H1 (cell line): Measurements from ENCODE around the gene CCDC88C. TPM values are rescaled to one million over a fixed set of nuclear protein-coding genes. Genes with fewer than 3 reads are reported as not detected.

Experiments used
- CTCF ChIA-PET: fragments of 300-600 bp; sonication (Branson Sonifier 250); formaldehyde crosslinking; loops from one replicate; lab custom pipeline; 2021; ENCODE audit not compliant: partially characterized antibody; lab: Charles Lee
- POLR2A ChIA-PET: fragments of 300-600 bp; sonication (Branson Sonifier 250); formaldehyde crosslinking; loops from one replicate; lab custom pipeline; 2021; ENCODE audit warnings: inconsistent platforms; ENCODE audit not compliant: partially characterized antibody; lab: Charles Lee
- DNase-seq, 2 experiments: peaks; one replicate each; pipeline versions ENCODE4 v3.0.0 to v3.0.0-alpha.2; 2010 to 2022; ENCODE audit warnings: low spot score in 2 of 2, low read depth in 1 of 2, mixed read lengths in 1 of 2
- FAIRE-seq: peaks from 2 replicates; lab custom pipeline; 2011; peaks lifted over from hg19 to GRCh38; lab: Jason Lieb, UNC
- H2AFZ ChIP-seq: 2 replicates; pipeline ENCODE4 v1.8.1; 2012; ENCODE audit warnings: low read length, inconsistent platforms
- H2AK5ac ChIP-seq: 2 replicates; pipeline ENCODE4 v1.6.1; 2013; ENCODE audit warnings: low read depth, low read length
- H2BK120ac ChIP-seq: replicated peaks from 2 replicates; pipeline ENCODE3; 2013; ENCODE audit warnings: low read depth, low read length, inconsistent platforms
- H2BK12ac ChIP-seq: 2 replicates; pipeline ENCODE4 v1.6.1; 2013; ENCODE audit warnings: low read depth, low read length
- H2BK15ac ChIP-seq: 2 replicates; pipeline ENCODE4 v1.6.1; 2013; ENCODE audit warnings: low read length
- H2BK20ac ChIP-seq: 2 replicates; pipeline ENCODE4 v1.6.1; 2013; ENCODE audit warnings: low read length
- H2BK5ac ChIP-seq: 2 replicates; pipeline ENCODE4 v1.6.1; 2013; ENCODE audit warnings: low read depth, low read length
- H3K14ac ChIP-seq: 2 replicates; pipeline ENCODE4 v1.6.1; 2013; ENCODE audit warnings: inconsistent platforms; ENCODE audit not compliant: insufficient read length
- H3K18ac ChIP-seq: 2 replicates; pipeline ENCODE4 v1.6.1; 2013; ENCODE audit warnings: low read length; ENCODE audit errors: extremely low read depth
- H3K23ac ChIP-seq: 2 replicates; pipeline ENCODE4 v1.6.1; 2013; ENCODE audit warnings: inconsistent platforms; ENCODE audit not compliant: insufficient read length
- H3K23me2 ChIP-seq: 2 replicates; pipeline ENCODE4 v1.6.1; 2013; ENCODE audit warnings: low read depth, low read length
- H3K27ac ChIP-seq: 2 replicates; pipeline ENCODE4 v1.6.1; 2011; ENCODE audit warnings: low read depth, low read length, inconsistent platforms
- H3K27me3 ChIP-seq, 4 experiments: replicated peaks in 1 of 4; 1 replicate in 1 of 4; 2 replicates in 3 of 4; pipeline versions ENCODE4 v1.6.1 to v1.8.1; 2011 to 2013; ENCODE audit warnings: low read length in 3 of 4, mild to moderate bottlenecking in 3 of 4, inconsistent platforms in 2 of 4, mixed read lengths in 2 of 4, moderate library complexity in 1 of 4; ENCODE audit not compliant: control insufficient read depth in 3 of 4, insufficient read depth in 3 of 4; ENCODE audit errors: extremely low read depth in 1 of 4
- H3K36me3 ChIP-seq, 4 experiments: 2 replicates each; pipeline versions ENCODE4 v1.6.1 to v1.8.1; 2011 to 2013; ENCODE audit warnings: mild to moderate bottlenecking in 4 of 4, low read length in 3 of 4, moderate library complexity in 2 of 4, control low read depth in 1 of 4, inconsistent platforms in 1 of 4; ENCODE audit not compliant: insufficient read depth in 4 of 4, control insufficient read depth in 2 of 4
- H3K4ac ChIP-seq: replicated peaks from 2 replicates; pipeline ENCODE3; 2013; ENCODE audit warnings: low read length, low read depth, mixed read lengths, inconsistent platforms; ENCODE audit not compliant: insufficient read length
- H3K4me1 ChIP-seq, 4 experiments: replicated peaks in 1 of 4; 1 replicate in 1 of 4; 2 replicates in 3 of 4; pipeline versions ENCODE4 v1.6.1 to v1.8.1; 2011 to 2013; ENCODE audit warnings: low read length in 3 of 4, inconsistent platforms in 2 of 4, mixed read lengths in 1 of 4; ENCODE audit not compliant: insufficient read depth in 4 of 4, control insufficient read depth in 3 of 4
- H3K4me2 ChIP-seq, 2 experiments: 2 replicates each; pipeline versions ENCODE4 v1.6.1 to v1.8.1; 2011 to 2013; ENCODE audit warnings: low read depth in 2 of 2, low read length in 2 of 2, control low read depth in 1 of 2, inconsistent platforms in 1 of 2, mild to moderate bottlenecking in 1 of 2; ENCODE audit not compliant: insufficient read depth in 1 of 2
- H3K4me3 ChIP-seq, 4 experiments: fragments of 200-600, 300-600 bp in 1 of 4; sonication (generic), shearing (Covaris generic), sonication (Bioruptor Twin) in 1 of 4; 2 replicates each; pipeline versions ENCODE4 v1.5.1 to v1.8.1; 2011 to 2016; ENCODE audit warnings: low read length in 4 of 4, low read depth in 3 of 4, control low read depth in 2 of 4, inconsistent platforms in 2 of 4, mild to moderate bottlenecking in 2 of 4, mixed read lengths in 1 of 4, moderate library complexity in 1 of 4; ENCODE audit not compliant: insufficient read depth in 2 of 4; ENCODE audit errors: extremely low read depth in 1 of 4
- H3K56ac ChIP-seq: replicated peaks from 2 replicates; pipeline ENCODE3; 2013; ENCODE audit warnings: low read depth, mild to moderate bottlenecking, mixed read lengths, low read length, inconsistent platforms; ENCODE audit not compliant: insufficient read length
- H3K79me1 ChIP-seq: 2 replicates; pipeline ENCODE4 v1.6.1; 2013; ENCODE audit warnings: low read depth, low read length, control low read depth
- H3K79me2 ChIP-seq, 2 experiments: 2 replicates each; pipeline versions ENCODE4 v1.6.1 to v1.8.1; 2012 to 2013; ENCODE audit warnings: low read length in 2 of 2, mild to moderate bottlenecking in 2 of 2, inconsistent platforms in 1 of 2; ENCODE audit not compliant: insufficient read depth in 2 of 2, control insufficient read depth in 1 of 2
- H3K9ac ChIP-seq, 4 experiments: replicated peaks in 1 of 4; 1 replicate in 1 of 4; 2 replicates in 3 of 4; pipeline versions ENCODE4 v1.6.1 to v1.8.1; 2011 to 2013; ENCODE audit warnings: low read depth in 3 of 4, low read length in 3 of 4, control low read depth in 2 of 4, mild to moderate bottlenecking in 2 of 4, moderate library complexity in 2 of 4, inconsistent platforms in 1 of 4; ENCODE audit errors: extremely low read depth in 1 of 4
- H3K9me3 ChIP-seq, 2 experiments: 2 replicates each; pipeline versions ENCODE4 v1.6.1 to v1.8.1; 2012 to 2013; ENCODE audit warnings: mild to moderate bottlenecking in 2 of 2, moderate library complexity in 2 of 2, control low read depth in 1 of 2, inconsistent platforms in 1 of 2, low read depth in 1 of 2, low read length in 1 of 2, mixed read lengths in 1 of 2; ENCODE audit not compliant: insufficient read depth in 2 of 2
- H4K20me1 ChIP-seq, 2 experiments: replicated peaks in 1 of 2; 2 replicates each; pipeline versions ENCODE3 to v1.8.1; 2011 to 2013; ENCODE audit warnings: inconsistent platforms in 2 of 2, low read length in 2 of 2, mild to moderate bottlenecking in 1 of 2; ENCODE audit not compliant: insufficient read depth in 2 of 2, control insufficient read depth in 1 of 2
- H4K5ac ChIP-seq: 2 replicates; pipeline ENCODE4 v1.6.1; 2013; ENCODE audit warnings: low read length, low read depth, mixed read lengths, inconsistent platforms; ENCODE audit not compliant: insufficient read length
- H4K8ac ChIP-seq: 2 replicates; pipeline ENCODE4 v1.8.0; 2013; ENCODE audit warnings: mild to moderate bottlenecking, moderate library complexity, low read length, inconsistent platforms; ENCODE audit not compliant: insufficient read depth; ENCODE audit errors: extremely low read depth
- H4K91ac ChIP-seq: replicated peaks from 2 replicates; pipeline ENCODE3; 2013; ENCODE audit warnings: low read length, mixed read lengths, inconsistent platforms; ENCODE audit not compliant: insufficient read length
- CBX8 ChIP-seq: fragments of 300-800, 300-1000 bp; sonication (generic); IDR thresholded peaks from 2 replicates; pipeline ENCODE4 v1.7.1; 2016; ENCODE audit warnings: low read depth, low read length, borderline replicate concordance
- CEBPB ChIP-seq: IDR thresholded peaks from 2 replicates; pipeline ENCODE4 v1.6.1; 2012; ENCODE audit warnings: low read depth, low read length
- CHD1 ChIP-seq: IDR thresholded peaks from 2 replicates; pipeline ENCODE4 v1.6.1; 2012; ENCODE audit warnings: low read depth, low read length, improper control_type of control experiment
- EGR1 ChIP-seq: IDR thresholded peaks from 2 replicates; pipeline ENCODE4 v1.6.1; 2011; ENCODE audit warnings: low read depth, low read length, borderline replicate concordance
- HDAC6 ChIP-seq: IDR thresholded peaks from one replicate; pipeline ENCODE4 v1.7.1; 2012; ENCODE audit warnings: low read depth, mild to moderate bottlenecking, inconsistent platforms, low read length, moderate library complexity
- RNF2 ChIP-seq: fragments of 200-900, 300-1000 bp; sonication (generic); IDR thresholded peaks from 2 replicates; pipeline ENCODE4 v1.7.1; 2016; ENCODE audit warnings: borderline replicate concordance, low read depth, mild to moderate bottlenecking, antibody characterized with exemption, low read length; ENCODE audit not compliant: poor library complexity, severe bottlenecking; ENCODE audit errors: missing control alignments
- SUZ12 ChIP-seq: fragments of 200-600 bp; sonication (generic); IDR thresholded peaks from 2 replicates; pipeline ENCODE4 v1.6.1; 2012; ENCODE audit warnings: mild to moderate bottlenecking, inconsistent platforms, low read length, moderate library complexity, mixed read lengths
- ZNF274 ChIP-seq: IDR thresholded peaks from 2 replicates; pipeline ENCODE4 v1.7.0; 2012; ENCODE audit warnings: low read length, borderline replicate concordance; ENCODE audit errors: extremely low read depth
- WGBS, 2 experiments: shearing (Covaris generic) in 1 of 2; methylation state at CpG; one replicate each; pipeline versions ENCODE4 v1.1.6 to v1.1.7; 2013 to 2015; ENCODE audit warnings: low lambda C conversion rate in 2 of 2, mixed read lengths in 2 of 2, inconsistent platforms in 1 of 2, low coverage in 1 of 2, missing lambda C conversion rate in 1 of 2; ENCODE audit not compliant: insufficient replicate concordance in 2 of 2, insufficient coverage in 1 of 2, insufficient read length in 1 of 2; ENCODE audit errors: extremely low coverage in 1 of 2, missing lambda C conversion rate in 1 of 2; 5-methylcytosine and 5-hydroxymethylcytosine counted together
- polyA plus RNA-seq, 7 experiments: library from polyadenylated mRNA; depleted of rRNA in 3 of 7; stranded (reverse) in 5 of 7; unstranded in 2 of 7; fragments of >200 nt in 5 of 7; fragments of 200-250 nt in 2 of 7; gene quantifications; 1 replicate in 5 of 7; 2 replicates in 1 of 7; 4 replicates in 1 of 7; pipeline versions ENCODE4 v1.2.1 to v1.2.3, GENCODE V29; 2011 to 2013; ENCODE audit warnings: missing spikeins in 2 of 7, mixed read lengths in 2 of 7
- total RNA-seq: library from RNA; stranded (reverse); fragmentation: NEBNext Ultra II Directional; extraction: Animal tissue kit (Norgen Biotek cat#: 25700); gene quantifications from 2 replicates; pipeline ENCODE4 v1.2.1, GENCODE V29; 2021
- TF ChIP-seq, protein P1 (sequence below): IDR thresholded peaks from 2 replicates; pipeline ENCODE4 v1.6.1; 2011; ENCODE audit warnings: low read length, improper control_type of control experiment

CCDC88C gene
- total and polyA plus RNA-seq, 2 of the 8 experiments (the other 6 are each of a cell fraction or from before 2014, with no cell fraction given) = 10.3 to 57.7 TPM

DNA sequence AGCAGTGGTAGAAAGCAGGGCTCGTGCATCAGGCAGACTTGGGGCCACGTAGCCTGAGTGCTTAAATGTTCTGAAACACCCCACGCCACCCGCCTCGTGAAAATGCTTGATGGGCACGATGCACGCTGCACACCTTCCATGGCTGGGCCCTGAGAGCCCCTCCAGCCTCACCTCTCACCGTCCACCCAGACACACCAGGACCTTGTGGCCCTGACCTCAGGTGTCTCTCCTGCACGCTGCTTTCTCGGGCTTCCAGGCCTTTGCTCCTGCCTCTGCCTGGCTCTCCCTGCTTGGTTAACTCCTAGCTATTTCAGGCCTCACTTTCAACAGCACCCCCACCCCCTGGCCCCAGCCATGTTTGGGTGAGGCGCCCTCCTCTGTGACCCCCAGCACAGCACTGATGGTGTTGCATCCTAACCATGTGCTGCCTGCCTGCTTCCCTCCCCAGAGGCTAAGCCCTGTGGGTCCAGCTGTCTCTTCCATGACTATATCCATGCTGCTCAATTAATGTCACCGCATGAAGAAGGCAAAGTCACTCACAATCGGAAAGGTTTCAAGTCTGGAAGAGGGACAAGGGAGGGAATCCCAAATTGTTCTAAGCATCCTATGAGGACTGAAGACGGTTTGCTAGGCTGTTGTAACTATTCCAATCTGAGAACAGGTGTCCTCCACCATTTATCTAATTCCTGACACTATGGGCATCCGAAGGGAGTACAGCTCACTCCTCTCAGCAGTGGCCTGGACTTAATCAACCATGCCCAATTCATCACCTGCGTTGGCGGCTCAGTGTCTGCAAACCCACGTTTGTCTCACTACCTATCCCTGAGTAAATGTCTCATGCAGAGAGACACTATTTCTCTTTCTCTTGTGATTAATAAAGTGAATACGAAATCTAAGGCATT lies 82.2 kb downstream of the CCDC88C start:
- no peak overlapping the region for H2AK5ac ChIP-seq
- no peak overlapping the region for H2BK20ac ChIP-seq
- H3K9me3 ChIP-seq = no peaks in the 10 kb centered on the region
- H3K9ac ChIP-seq = no peak overlapping the region
- H3K23me2 ChIP-seq = no peaks in the 10 kb centered on the region; the same call in 1 of the 2 replicates
- no peak overlapping the region for H3K56ac ChIP-seq
- no peak overlapping the region for H3K4me3 ChIP-seq
- TF ChIP-seq CHD1 = no peak
- TF ChIP-seq RNF2 = no peak
- no peak for TF ChIP-seq CBX8
- no peak for TF ChIP-seq ZNF274
- TF ChIP-seq SUZ12 = no peak
- TF ChIP-seq HDAC6 = no peak
- TF ChIP-seq CEBPB = no peak
- TF ChIP-seq EGR1 = no peak
- TF ChIP-seq, protein P1, sequence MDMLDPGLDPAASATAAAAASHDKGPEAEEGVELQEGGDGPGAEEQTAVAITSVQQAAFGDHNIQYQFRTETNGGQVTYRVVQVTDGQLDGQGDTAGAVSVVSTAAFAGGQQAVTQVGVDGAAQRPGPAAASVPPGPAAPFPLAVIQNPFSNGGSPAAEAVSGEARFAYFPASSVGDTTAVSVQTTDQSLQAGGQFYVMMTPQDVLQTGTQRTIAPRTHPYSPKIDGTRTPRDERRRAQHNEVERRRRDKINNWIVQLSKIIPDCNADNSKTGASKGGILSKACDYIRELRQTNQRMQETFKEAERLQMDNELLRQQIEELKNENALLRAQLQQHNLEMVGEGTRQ = no peak
- no peak overlapping the region for H4K91ac ChIP-seq
- ChIA-PET POLR2A (interaction anchor here (0.7 kb wide), 1 partner anchor 11 kb away, joined by 3 read pairs; no protein-coding TSS in a partner anchor), CTCF (interaction anchor here (0.8 to 11.6 kb wide), 5 partner anchors 6 to 71 kb away, joined by 3 to 135 read pairs (median 7); no protein-coding TSS in a partner anchor)
- no peak overlapping the region for H3K27ac ChIP-seq
- no peak overlapping the region for H2BK12ac ChIP-seq
- H3K18ac ChIP-seq = no peak overlapping the region
- H2BK120ac ChIP-seq = no peak overlapping the region
- H3K4me2 ChIP-seq = no peak overlapping the region
- H3K14ac ChIP-seq = no peak overlapping the region
- H3K79me1 ChIP-seq = no peaks in the 10 kb centered on the region
- no peak overlapping the region for H2AFZ ChIP-seq
- no peak overlapping the region for H4K5ac ChIP-seq
- H3K4ac ChIP-seq = no peak overlapping the region
- H4K8ac ChIP-seq = no peak overlapping the region
- no peaks in the 10 kb centered on the region for H3K79me2 ChIP-seq
- no peak for DNase-seq
- no peak for FAIRE-seq
- H3K23ac ChIP-seq = no peak overlapping the region
- H2BK15ac ChIP-seq = no peak overlapping the region
- no peak overlapping the region for H2BK5ac ChIP-seq
- peaks cover 9 to 42% (median 16%) of the 10 kb centered on the region in 4 experiments; a peak in 6 of 8 replicates for H3K36me3 ChIP-seq
- no peaks in the 10 kb centered on the region for H3K27me3 ChIP-seq
- peaks cover 0 to 10% of the 10 kb centered on the region in 2 experiments for H4K20me1 ChIP-seq
- H3K4me1 ChIP-seq = no peaks in the 10 kb centered on the region
- 92% methylated on average over 19 of the region's 19 CpGs; no CpG with 5 or more reads in 1 of the 2 experiments for WGBS, 2 experiments
